ENCODE results near the gene GPR22. TPM values are rescaled to one million over a fixed set of nuclear protein-coding genes. Genes with fewer than 3 reads are reported as not detected.

The GPR22 gene
- total and polyA plus RNA-seq, 2 of the 8 experiments (the other 6 are each of a cell fraction or from before 2014, with no cell fraction given): 0.02 TPM; not detected in 1

GRCh38 chr7:107450970-107451369 lies 18.9 kb upstream of the GPR22 start:
- FAIRE-seq: no peak
- Histone ChIP-seq H3K4me3 (ENCODE audit: extremely low read depth in 1 of 4, insufficient read depth in 2 of 4, low read depth in 3 of 4, low read length in 4 of 4) (no peak overlapping the region), H2AK5ac (ENCODE audit: low read depth, low read length) (no peak overlapping the region), H4K5ac (ENCODE audit: insufficient read length, low read depth, low read length) (no peak overlapping the region), H3K9me3 (ENCODE audit: insufficient read depth in 2 of 2, low read depth in 1 of 2, low read length in 1 of 2) (no peaks in the 10 kb centered on the region), H3K27ac (ENCODE audit: low read depth, low read length) (no peak overlapping the region), H2BK15ac (ENCODE audit: low read length) (no peak overlapping the region), H3K79me1 (ENCODE audit: low read depth, low read length) (no peaks in the 10 kb centered on the region), H3K9ac (replicated peaks in 1 of 4; ENCODE audit: extremely low read depth in 1 of 4, low read depth in 3 of 4, low read length in 3 of 4) (no peak overlapping the region), H3K4me2 (ENCODE audit: insufficient read depth in 1 of 2, low read depth in 2 of 2, low read length in 2 of 2) (no peak overlapping the region), H2BK5ac (ENCODE audit: low read depth, low read length) (no peak overlapping the region), H2BK20ac (ENCODE audit: low read length) (no peak overlapping the region), H2BK120ac (replicated peaks; ENCODE audit: low read depth, low read length) (no peak overlapping the region), H3K27me3 (replicated peaks in 1 of 4; ENCODE audit: control insufficient read depth in 3 of 4, extremely low read depth in 1 of 4, insufficient read depth in 3 of 4, low read length in 3 of 4) (no peaks in the 10 kb centered on the region), H3K4ac (replicated peaks; ENCODE audit: insufficient read length, low read depth, low read length) (no peak overlapping the region), H4K91ac (replicated peaks; ENCODE audit: insufficient read length, low read length) (no peak overlapping the region), H3K4me1 (replicated peaks in 1 of 4; ENCODE audit: control insufficient read depth in 3 of 4, insufficient read depth in 4 of 4, low read length in 3 of 4) (no peaks in the 10 kb centered on the region), H2BK12ac (ENCODE audit: low read depth, low read length) (no peak overlapping the region), H3K36me3 (ENCODE audit: control insufficient read depth in 2 of 4, insufficient read depth in 4 of 4, low read length in 3 of 4) (no peaks in the 10 kb centered on the region), H3K23ac (ENCODE audit: insufficient read length) (no peak overlapping the region), H3K18ac (ENCODE audit: extremely low read depth, low read length) (no peak overlapping the region), H3K23me2 (ENCODE audit: low read depth, low read length) (no peaks in the 10 kb centered on the region), H4K8ac (ENCODE audit: extremely low read depth, insufficient read depth, low read length) (no peak overlapping the region), H4K20me1 (replicated peaks in 1 of 2; ENCODE audit: control insufficient read depth in 1 of 2, insufficient read depth in 2 of 2, low read length in 2 of 2) (no peaks in the 10 kb centered on the region), H3K56ac (replicated peaks; ENCODE audit: insufficient read length, low read depth, low read length) (no peak overlapping the region), H2AFZ (ENCODE audit: low read length) (no peak overlapping the region), H3K79me2 (ENCODE audit: control insufficient read depth in 1 of 2, insufficient read depth in 2 of 2, low read length in 2 of 2) (no peaks in the 10 kb centered on the region), H3K14ac (ENCODE audit: insufficient read length) (no peak overlapping the region)
- CTCF ChIA-PET (ENCODE audit: partially characterized antibody): interaction anchor here (1.3 kb wide), 1 partner anchor 424 kb away, joined by 4 read pairs; no protein-coding TSS in a partner anchor
- 93% methylated on average over 1 of the region's 1 CpG; no CpG with 5 or more reads in 1 of the 2 experiments for WGBS, 2 experiments (ENCODE audit: extremely low coverage in 1 of 2, insufficient coverage in 1 of 2, insufficient read length in 1 of 2, insufficient replicate concordance in 2 of 2, low coverage in 1 of 2, low lambda C conversion rate in 2 of 2, missing lambda C conversion rate in 1 of 2)
- POLR2A ChIA-PET (ENCODE audit: partially characterized antibody): no interaction called here
- no peak for DNase-seq (ENCODE audit: low read depth in 1 of 2, low spot score in 2 of 2)
- no peak for TF ChIP-seq USF2 (IDR thresholded peaks at IDR 0.05; ENCODE audit: low read length)

All from H1 (cell line).